B cell (primary cell): ENCODE results near the gene TNFRSF1B.

Experiments used
- CTCF ChIP-seq: fragments of 200-600 bp; IDR thresholded peaks from one replicate; pipeline ENCODE4 v1.8.0; 2022; ENCODE audit warnings: antibody characterized with exemption, mild to moderate bottlenecking
- EZH2 ChIP-seq: IDR thresholded peaks from 2 replicates; pipeline ENCODE4 v1.6.1; 2012; ENCODE audit warnings: borderline replicate concordance, low read depth, mild to moderate bottlenecking, moderate library complexity, low read length; ENCODE audit not compliant: insufficient read depth, poor library complexity, severe bottlenecking

- TF ChIP-seq CTCF (no peak), EZH2 (no peak)
Observed at GRCh38 chr1:12188657-12189327, 22.0 kb downstream of the TNFRSF1B start.
